Measurements from ENCODE around the gene GPR55. TPM values are rescaled to one million over a fixed set of nuclear protein-coding genes. Genes with fewer than 3 reads are reported as not detected.

GPR55 gene
- total and polyA plus RNA-seq, 2 donors (not counting 3 experiments of a cell fraction or from before 2014, with no cell fraction given): not detected

DNA sequence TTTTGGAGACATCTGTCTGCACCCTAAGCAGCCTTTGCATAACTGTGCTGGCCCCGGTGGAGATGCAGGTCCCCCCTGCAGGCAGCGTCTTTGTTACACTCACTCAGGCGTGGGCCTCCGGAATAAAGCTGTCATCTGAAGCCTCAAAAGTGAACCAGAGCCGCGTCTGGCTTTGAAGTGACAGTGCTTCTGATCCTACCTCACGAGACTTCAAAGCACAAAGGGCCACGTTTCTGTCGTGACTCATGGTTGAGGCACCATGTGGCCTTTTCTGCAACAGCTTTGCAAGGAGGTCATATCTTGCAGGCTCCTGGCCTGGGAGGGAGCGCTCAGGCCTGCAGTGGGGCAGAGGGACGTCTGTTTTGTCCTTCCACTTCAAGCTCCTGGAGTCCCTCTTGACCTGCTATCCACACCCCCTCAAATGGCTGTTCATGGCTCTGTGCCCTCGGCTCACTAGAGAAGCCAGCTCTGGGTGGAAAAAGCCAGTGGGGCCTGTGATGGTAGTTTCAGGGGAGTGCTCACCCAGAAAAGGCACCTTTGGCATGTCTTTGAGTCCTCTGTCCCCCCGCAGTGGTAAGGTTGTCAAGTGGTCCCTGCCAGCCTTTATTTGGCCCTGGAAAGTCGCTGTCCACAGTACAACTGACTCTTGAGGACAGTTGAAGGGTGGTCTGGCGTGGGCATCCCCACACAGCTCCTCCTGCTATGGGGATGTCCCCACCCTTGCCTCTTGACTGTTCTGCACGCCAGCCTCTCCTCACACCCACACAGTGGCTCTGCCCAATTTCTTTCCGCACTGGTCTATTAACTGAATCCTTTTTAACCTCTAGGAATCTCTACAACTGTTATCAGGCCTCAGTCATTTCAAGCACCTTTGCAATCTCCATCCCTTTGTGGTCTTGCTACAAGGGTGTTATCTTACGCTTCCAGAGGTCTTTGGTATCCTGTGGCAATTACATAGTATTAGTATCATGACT, 19.3 kb downstream of the GPR55 start:
- Histone ChIP-seq H2AFZ (ENCODE audit: low read depth, low read length) (no peak overlapping the region), H3K36me3 (ENCODE audit: control insufficient read depth in 2 of 2, extremely low read depth in 1 of 2, insufficient read depth in 2 of 2, low read length in 2 of 2) (no peaks in the 10 kb centered on the region), H3K4me1 (ENCODE audit: control insufficient read depth, extremely low read depth, insufficient read depth, low read length) (no peaks in the 10 kb centered on the region), H3K9me1 (replicated peaks; ENCODE audit: control insufficient read depth, extremely low read depth, insufficient read depth, low read length) (no peaks in the 10 kb centered on the region), H4K20me1 (replicated peaks; ENCODE audit: control insufficient read depth, extremely low read depth, insufficient read depth, low read length) (no peaks in the 10 kb centered on the region), H3K27ac (ENCODE audit: insufficient read depth, low read depth, low read length) (no peak overlapping the region), H3K4me2 (ENCODE audit: insufficient read depth, low read length) (no peak overlapping the region), H3K9me3 (replicated peaks; ENCODE audit: control insufficient read depth, insufficient read depth, low read length) (no peaks in the 10 kb centered on the region), H3K9ac (replicated peaks; ENCODE audit: extremely low read depth, insufficient read depth, low read length) (no peak overlapping the region), H3K27me3 (ENCODE audit: control insufficient read depth in 2 of 2, insufficient read depth in 2 of 2, low read length in 2 of 2) (no peaks in the 10 kb centered on the region), H3K79me2 (ENCODE audit: control insufficient read depth, insufficient read depth, low read length) (no peaks in the 10 kb centered on the region), H3K4me3 (replicated peaks in 1 of 3; ENCODE audit: insufficient read depth in 1 of 3, low read depth in 1 of 3, low read length in 3 of 3) (no peak overlapping the region)
- BruUV-seq (replicated peaks): no TSS peak
- no peak for TF ChIP-seq GATA2 (IDR thresholded peaks at IDR 0.05; ENCODE audit: insufficient read depth, insufficient read length, low read depth, low read length)
- TF ChIP-seq JUN (IDR thresholded peaks at IDR 0.05; ENCODE audit: borderline replicate concordance, insufficient read depth, insufficient read length, low read depth): no peak
- TF ChIP-seq FOS (IDR thresholded peaks at IDR 0.05; ENCODE audit: borderline replicate concordance, insufficient read depth, low read length): no peak
- TF ChIP-seq, protein P1, sequence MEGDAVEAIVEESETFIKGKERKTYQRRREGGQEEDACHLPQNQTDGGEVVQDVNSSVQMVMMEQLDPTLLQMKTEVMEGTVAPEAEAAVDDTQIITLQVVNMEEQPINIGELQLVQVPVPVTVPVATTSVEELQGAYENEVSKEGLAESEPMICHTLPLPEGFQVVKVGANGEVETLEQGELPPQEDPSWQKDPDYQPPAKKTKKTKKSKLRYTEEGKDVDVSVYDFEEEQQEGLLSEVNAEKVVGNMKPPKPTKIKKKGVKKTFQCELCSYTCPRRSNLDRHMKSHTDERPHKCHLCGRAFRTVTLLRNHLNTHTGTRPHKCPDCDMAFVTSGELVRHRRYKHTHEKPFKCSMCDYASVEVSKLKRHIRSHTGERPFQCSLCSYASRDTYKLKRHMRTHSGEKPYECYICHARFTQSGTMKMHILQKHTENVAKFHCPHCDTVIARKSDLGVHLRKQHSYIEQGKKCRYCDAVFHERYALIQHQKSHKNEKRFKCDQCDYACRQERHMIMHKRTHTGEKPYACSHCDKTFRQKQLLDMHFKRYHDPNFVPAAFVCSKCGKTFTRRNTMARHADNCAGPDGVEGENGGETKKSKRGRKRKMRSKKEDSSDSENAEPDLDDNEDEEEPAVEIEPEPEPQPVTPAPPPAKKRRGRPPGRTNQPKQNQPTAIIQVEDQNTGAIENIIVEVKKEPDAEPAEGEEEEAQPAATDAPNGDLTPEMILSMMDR (IDR thresholded peaks at IDR 0.05; ENCODE audit: extremely low read depth in 1 of 2, insufficient read depth in 1 of 2, low read depth in 1 of 2, low read length in 2 of 2): no peak
- TF ChIP-seq EZH2 (IDR thresholded peaks at IDR 0.05; ENCODE audit: borderline replicate concordance, low read depth, low read length, severe bottlenecking): no peak
- TF ChIP-seq MYC (IDR thresholded peaks at IDR 0.05; ENCODE audit: low read depth, low read length): no peak
- TF ChIP-seq, protein P2, sequence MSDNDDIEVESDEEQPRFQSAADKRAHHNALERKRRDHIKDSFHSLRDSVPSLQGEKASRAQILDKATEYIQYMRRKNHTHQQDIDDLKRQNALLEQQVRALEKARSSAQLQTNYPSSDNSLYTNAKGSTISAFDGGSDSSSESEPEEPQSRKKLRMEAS (IDR thresholded peaks at IDR 0.05; ENCODE audit: insufficient read depth, insufficient read length): no peak
- TF ChIP-seq POLR2AphosphoS5 (IDR thresholded peaks at IDR 0.05; ENCODE audit: insufficient read depth, low read depth, low read length): no peak
- no peak for TF ChIP-seq POLR2A (IDR thresholded peaks at IDR 0.05; ENCODE audit: low read depth, low read length)
- no peak for DNase-seq (ENCODE audit: low read depth, low spot score)
- intact Hi-C loops (cut with micrococcal nuclease): no loop called here
- no peak for FAIRE-seq
- ChIA-PET POLR2A (no interaction called here), CTCF (interaction anchor here (1.0 kb wide), 1 partner anchor 81 kb away, joined by 3 read pairs; no protein-coding TSS in a partner anchor)
- dilution Hi-C loops (cut with MboI; ENCODE audit: extremely low pct_ligation_motif_present, low sequenced_read_pairs): no loop called here

All from endothelial cell of umbilical vein (primary cell).